ENCODE results near the gene COQ8B.

Gene COQ8B

DNA sequence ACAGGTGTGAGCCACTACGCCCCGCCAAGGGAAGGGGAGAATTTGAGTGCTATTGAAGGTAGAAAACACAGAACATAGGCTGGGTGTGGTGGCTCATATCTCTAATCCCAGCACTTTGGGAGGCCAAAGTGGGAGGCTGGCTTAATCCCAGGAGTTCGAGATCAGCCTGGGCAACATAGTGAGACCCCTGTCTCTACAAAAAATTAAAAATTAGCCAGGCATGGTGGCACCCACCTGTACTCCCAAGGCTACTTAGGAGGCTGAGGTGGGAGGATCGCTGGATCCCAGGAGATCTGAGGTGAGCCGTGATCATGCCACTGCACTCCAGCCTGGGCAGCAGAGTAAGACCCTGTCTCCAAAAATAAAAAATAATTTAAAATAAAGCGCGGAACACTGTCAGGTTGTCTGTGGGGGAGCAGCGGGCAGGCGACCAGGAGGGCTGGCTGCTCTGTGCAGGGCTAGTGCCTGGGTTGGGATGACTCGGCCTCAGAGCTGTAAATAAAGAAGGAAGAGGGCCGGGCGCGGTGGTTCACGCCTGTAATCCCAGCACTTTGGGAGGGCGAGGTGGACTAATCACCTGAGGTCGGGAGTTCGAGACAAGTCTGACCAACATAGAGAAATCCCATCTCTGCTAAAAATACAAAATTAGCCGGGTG lies 74.5 kb downstream of the COQ8B start:
- Histone ChIP-seq H3K27ac (no peak overlapping the region), H3K27me3 (replicated peaks) (no peaks in the 10 kb centered on the region), H3K4me3 (ENCODE audit: low read depth, low read length) (no peak overlapping the region), H3K36me3 (replicated peaks) (no peaks in the 10 kb centered on the region)
- in situ Hi-C loops (cut with HindIII; ENCODE audit: low pct_ligation_motif_present, low sequenced_read_pairs), result no loop called here
- TF ChIP-seq, protein P1, sequence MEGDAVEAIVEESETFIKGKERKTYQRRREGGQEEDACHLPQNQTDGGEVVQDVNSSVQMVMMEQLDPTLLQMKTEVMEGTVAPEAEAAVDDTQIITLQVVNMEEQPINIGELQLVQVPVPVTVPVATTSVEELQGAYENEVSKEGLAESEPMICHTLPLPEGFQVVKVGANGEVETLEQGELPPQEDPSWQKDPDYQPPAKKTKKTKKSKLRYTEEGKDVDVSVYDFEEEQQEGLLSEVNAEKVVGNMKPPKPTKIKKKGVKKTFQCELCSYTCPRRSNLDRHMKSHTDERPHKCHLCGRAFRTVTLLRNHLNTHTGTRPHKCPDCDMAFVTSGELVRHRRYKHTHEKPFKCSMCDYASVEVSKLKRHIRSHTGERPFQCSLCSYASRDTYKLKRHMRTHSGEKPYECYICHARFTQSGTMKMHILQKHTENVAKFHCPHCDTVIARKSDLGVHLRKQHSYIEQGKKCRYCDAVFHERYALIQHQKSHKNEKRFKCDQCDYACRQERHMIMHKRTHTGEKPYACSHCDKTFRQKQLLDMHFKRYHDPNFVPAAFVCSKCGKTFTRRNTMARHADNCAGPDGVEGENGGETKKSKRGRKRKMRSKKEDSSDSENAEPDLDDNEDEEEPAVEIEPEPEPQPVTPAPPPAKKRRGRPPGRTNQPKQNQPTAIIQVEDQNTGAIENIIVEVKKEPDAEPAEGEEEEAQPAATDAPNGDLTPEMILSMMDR (IDR thresholded peaks at IDR 0.05; ENCODE audit: low read depth, low read length, missing control alignments), result no peak
- no peak for DNase-seq

Data from brain microvascular endothelial cell (primary cell).